CD4-positive, alpha-beta T cell (primary cell): Measurements from ENCODE around the gene AHRR. TPM values are rescaled to one million over a fixed set of nuclear protein-coding genes. Genes with fewer than 3 reads are reported as not detected.

Experiments
- ATAC-seq: fragments of 200-7000 bp; cut with Tn5 transposase; one replicate; pipeline ENCODE4 v1.10.0; 2022; ENCODE audit warnings: mild to moderate bottlenecking; ENCODE audit not compliant: poor library complexity
- CTCF ChIA-PET: fragments of 350-600 bp; sonication (Branson Sonifier 250); formaldehyde crosslinking; loops from one replicate; lab custom pipeline; 2021; ENCODE audit warnings: antibody characterized with exemption, inconsistent platforms; lab: Charles Lee
- POLR2A ChIA-PET: fragments of 350-600 bp; sonication (Branson Sonifier 250); formaldehyde crosslinking; loops from one replicate; lab custom pipeline; 2021; ENCODE audit warnings: antibody characterized with exemption, inconsistent platforms; lab: Charles Lee
- DNase-seq, 14 experiments: peaks; one replicate each; pipeline ENCODE4 v3.0.0-alpha.2; 2013 to 2020; ENCODE audit warnings: mixed read lengths in 2 of 14
- H3K27ac ChIP-seq, 2 donors: one replicate each; pipeline versions ENCODE4 v1.5.1 to v1.7.0; 2013; ENCODE audit warnings: low read length in 2 of 2, low read depth in 1 of 2, mild to moderate bottlenecking in 1 of 2
- H3K27me3 ChIP-seq, 2 experiments: 1 replicate in 1 of 2; 2 replicates in 1 of 2; pipeline versions ENCODE4 v1.6.1 to v1.7.0; 2013; ENCODE audit warnings: low read length in 2 of 2, control low read depth in 1 of 2, mild to moderate bottlenecking in 1 of 2, moderate library complexity in 1 of 2; ENCODE audit not compliant: insufficient read depth in 2 of 2, control insufficient read depth in 1 of 2
- H3K36me3 ChIP-seq: one replicate; pipeline ENCODE4 v1.6.1; 2013; ENCODE audit warnings: low read length, control low read depth; ENCODE audit not compliant: insufficient read depth
- H3K4me1 ChIP-seq: one replicate; pipeline ENCODE4 v1.6.1; 2013; ENCODE audit warnings: low read length, control low read depth; ENCODE audit not compliant: insufficient read depth
- H3K4me3 ChIP-seq: one replicate; pipeline ENCODE4 v1.5.1; 2013; ENCODE audit warnings: mild to moderate bottlenecking, low read length, moderate library complexity
- H3K9me3 ChIP-seq, 2 experiments: 1 replicate in 1 of 2; 2 replicates in 1 of 2; pipeline versions ENCODE4 v1.6.1 to v1.7.0; 2013; ENCODE audit warnings: low read length in 2 of 2, mild to moderate bottlenecking in 2 of 2, control low read depth in 1 of 2, moderate library complexity in 1 of 2; ENCODE audit not compliant: control insufficient read depth in 1 of 2, insufficient read depth in 1 of 2
- H3K27ac Mint-ChIP-seq: one replicate; pipeline ENCODE4 v1.8.0; 2020; ENCODE audit warnings: mixed read lengths
- H3K27me3 Mint-ChIP-seq: one replicate; pipeline ENCODE4 v1.8.0; 2021; ENCODE audit warnings: mixed read lengths
- H3K36me3 Mint-ChIP-seq: one replicate; pipeline ENCODE4 v1.8.0; 2021; ENCODE audit warnings: low read depth, mixed read lengths
- H3K4me1 Mint-ChIP-seq: one replicate; pipeline ENCODE4 v1.8.0; 2021; ENCODE audit warnings: low read depth, mixed read lengths
- H3K4me3 Mint-ChIP-seq: one replicate; pipeline ENCODE4 v1.8.0; 2020; ENCODE audit warnings: mild to moderate bottlenecking, mixed read lengths
- H3K9me3 Mint-ChIP-seq: one replicate; pipeline ENCODE4 v1.8.0; 2020; ENCODE audit warnings: mixed read lengths
- intact Hi-C, 2 experiments: fragments of 100-400 bp; cut with DNase I in 1 of 2; cut with micrococcal nuclease in 1 of 2; formaldehyde crosslinking; loops; one replicate each; pipeline versions ENCODE4 v1.15.1 to v1.9.0; 2023 to 2025; cut with DNase I, micrococcal nuclease
- total RNA-seq, 174 experiments: library from RNA in 2 of 174; stranded (reverse) in 2 of 174; gene quantifications; one replicate each; pipeline ENCODE4 v1.2.3 and lab custom pipeline; 2021 to 2026
- TF ChIP-seq, protein P1 (sequence below): fragments of 200-600 bp; IDR thresholded peaks from one replicate; pipeline ENCODE4 v1.8.0; 2022; ENCODE audit warnings: antibody characterized with exemption, mild to moderate bottlenecking

AHRR gene
- total RNA-seq, 2 experiments from 2014 or later: 0.45 to 0.63 TPM

DNA sequence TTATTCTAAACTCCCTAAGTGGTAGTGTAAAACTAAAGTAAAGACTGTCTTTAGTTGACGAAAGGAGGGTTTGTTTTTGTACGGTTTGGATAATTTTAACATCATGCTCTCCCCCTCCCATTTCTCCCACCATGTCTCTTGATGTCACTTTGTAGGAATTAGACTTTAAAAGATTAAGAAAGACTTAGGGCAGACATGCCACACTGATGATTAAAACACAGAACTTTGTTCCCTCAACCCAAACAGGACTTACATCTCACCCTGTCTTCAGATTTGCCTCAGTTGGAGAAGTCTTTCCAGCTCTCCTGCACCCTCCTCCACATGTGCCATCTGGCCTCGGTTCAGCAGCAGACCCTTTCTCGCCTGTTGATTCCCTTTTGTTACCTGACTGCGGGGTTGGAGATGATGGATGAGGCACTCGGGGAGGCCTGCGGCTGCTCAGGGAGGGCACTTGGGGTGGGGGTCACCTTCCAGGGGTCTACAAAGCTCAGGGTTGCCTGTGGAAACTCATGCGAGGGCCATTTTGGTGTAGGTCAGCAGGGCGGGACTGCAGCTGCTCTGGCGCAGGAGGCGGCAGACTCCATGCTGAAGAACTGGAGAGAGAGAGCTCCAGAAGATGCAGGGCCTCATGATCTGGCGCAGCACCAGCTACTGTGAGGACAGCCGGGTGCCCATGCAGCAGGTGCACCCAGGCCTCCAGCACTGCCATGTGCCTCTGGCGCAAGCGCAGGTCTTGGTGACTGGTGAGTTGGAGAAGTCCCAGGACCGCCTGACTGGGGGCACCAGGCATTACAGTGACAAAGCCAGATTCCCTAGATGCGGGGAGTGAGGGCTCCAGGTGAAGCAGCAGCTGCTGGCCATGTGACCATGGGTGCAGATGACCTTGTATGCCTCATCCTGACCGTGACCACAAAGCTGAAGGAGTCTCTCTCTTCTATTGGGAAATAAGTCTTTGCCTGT, 96.9 kb downstream of the AHRR start:
- H3K27ac ChIP-seq: no peak overlapping the region
- no peaks in the 10 kb centered on the region for H3K27me3 ChIP-seq
- no peaks in the 10 kb centered on the region for H3K36me3 ChIP-seq
- H3K4me3 ChIP-seq: no peak overlapping the region
- no peaks in the 10 kb centered on the region for H3K4me1 Mint-ChIP-seq
- H3K27ac Mint-ChIP-seq: no peak overlapping the region
- intact Hi-C loops: no loop called here
- ChIA-PET POLR2A (no interaction called here), CTCF (no interaction called here)
- ATAC-seq (no peak), DNase-seq (no peak)
- no peak overlapping the region for H3K4me3 Mint-ChIP-seq
- no peaks in the 10 kb centered on the region for H3K4me1 ChIP-seq
- TF ChIP-seq, protein P1, sequence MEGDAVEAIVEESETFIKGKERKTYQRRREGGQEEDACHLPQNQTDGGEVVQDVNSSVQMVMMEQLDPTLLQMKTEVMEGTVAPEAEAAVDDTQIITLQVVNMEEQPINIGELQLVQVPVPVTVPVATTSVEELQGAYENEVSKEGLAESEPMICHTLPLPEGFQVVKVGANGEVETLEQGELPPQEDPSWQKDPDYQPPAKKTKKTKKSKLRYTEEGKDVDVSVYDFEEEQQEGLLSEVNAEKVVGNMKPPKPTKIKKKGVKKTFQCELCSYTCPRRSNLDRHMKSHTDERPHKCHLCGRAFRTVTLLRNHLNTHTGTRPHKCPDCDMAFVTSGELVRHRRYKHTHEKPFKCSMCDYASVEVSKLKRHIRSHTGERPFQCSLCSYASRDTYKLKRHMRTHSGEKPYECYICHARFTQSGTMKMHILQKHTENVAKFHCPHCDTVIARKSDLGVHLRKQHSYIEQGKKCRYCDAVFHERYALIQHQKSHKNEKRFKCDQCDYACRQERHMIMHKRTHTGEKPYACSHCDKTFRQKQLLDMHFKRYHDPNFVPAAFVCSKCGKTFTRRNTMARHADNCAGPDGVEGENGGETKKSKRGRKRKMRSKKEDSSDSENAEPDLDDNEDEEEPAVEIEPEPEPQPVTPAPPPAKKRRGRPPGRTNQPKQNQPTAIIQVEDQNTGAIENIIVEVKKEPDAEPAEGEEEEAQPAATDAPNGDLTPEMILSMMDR: no peak
- no peaks in the 10 kb centered on the region for H3K9me3 ChIP-seq
- H3K27me3 Mint-ChIP-seq: no peaks in the 10 kb centered on the region
- no peaks in the 10 kb centered on the region for H3K9me3 Mint-ChIP-seq
- H3K36me3 Mint-ChIP-seq: no peaks in the 10 kb centered on the region

DNA sequence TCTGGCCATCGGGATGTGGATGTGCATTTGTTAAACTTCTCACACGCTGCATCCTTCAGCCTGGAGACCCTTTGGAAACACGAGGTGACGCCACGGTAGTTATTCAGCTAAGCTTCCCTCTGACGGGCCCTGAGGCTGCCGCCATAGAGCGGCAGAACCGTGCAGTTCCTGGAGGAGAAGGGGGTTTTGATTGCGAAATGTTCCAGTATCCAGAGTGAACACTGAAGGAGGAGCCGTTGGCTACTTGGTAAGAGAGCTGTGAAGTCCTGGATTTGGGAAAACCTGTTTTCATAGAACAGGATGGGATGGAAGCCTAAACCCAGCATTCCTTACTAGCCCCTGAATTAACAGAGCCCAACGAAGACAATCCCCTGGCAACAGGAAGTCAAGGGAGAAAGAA, 98.5 kb downstream of the AHRR start:
- Mint-ChIP-seq H3K27ac (no peak overlapping the region), H3K36me3 (no peaks in the 10 kb centered on the region), H3K27me3 (no peaks in the 10 kb centered on the region), H3K4me1 (no peaks in the 10 kb centered on the region), H3K4me3 (no peak overlapping the region), H3K9me3 (no peaks in the 10 kb centered on the region)
- no peaks in the 10 kb centered on the region for H3K4me1 ChIP-seq
- no peak overlapping the region for H3K4me3 ChIP-seq
- no peaks in the 10 kb centered on the region for H3K36me3 ChIP-seq
- TF ChIP-seq, protein P1: no peak
- POLR2A ChIA-PET: no interaction called here
- intact Hi-C loops: no loop called here
- no peak for DNase-seq
- H3K27me3 ChIP-seq: no peaks in the 10 kb centered on the region
- H3K9me3 ChIP-seq: no peaks in the 10 kb centered on the region
- no peak for ATAC-seq
- CTCF ChIA-PET: no interaction called here
- H3K27ac ChIP-seq: no peak overlapping the region

DNA sequence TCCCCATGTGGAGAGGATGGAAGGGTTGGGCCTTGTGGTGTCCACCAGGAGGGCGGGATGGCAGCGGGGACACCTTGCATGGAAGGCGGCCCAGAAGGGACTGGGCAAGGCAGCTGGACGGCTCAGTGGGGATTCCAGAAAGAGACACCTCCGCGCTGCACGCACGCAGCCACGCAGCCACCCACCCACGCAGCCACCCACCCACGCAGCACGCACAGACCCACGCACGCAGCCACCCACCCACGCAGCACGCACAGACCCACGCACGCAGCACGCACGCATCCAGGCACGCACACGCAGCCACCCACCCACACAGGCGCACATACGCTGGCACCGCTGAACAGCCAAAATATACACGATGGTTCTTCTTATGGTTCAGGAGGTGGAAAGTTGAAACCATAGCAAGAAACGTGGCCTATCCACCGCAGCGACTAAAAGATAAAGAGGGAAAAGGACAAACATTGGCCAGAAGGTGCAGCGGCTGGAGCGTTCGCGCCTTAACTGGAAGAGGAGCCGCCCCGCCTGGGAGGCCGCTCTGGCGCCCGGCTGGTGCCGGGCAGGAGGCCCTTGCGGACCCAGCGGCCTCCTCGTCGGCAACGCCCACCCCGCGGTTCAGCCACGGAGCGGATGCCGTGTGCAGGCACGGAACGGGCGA, 99.2 kb downstream of the AHRR start:
- H3K36me3 ChIP-seq: no peaks in the 10 kb centered on the region
- no peaks in the 10 kb centered on the region for H3K27me3 Mint-ChIP-seq
- no peaks in the 10 kb centered on the region for H3K36me3 Mint-ChIP-seq
- H3K27ac ChIP-seq: no peak overlapping the region
- intact Hi-C loops: no loop called here
- H3K4me3 ChIP-seq: no peak overlapping the region
- CTCF ChIA-PET: no interaction called here
- no peaks in the 10 kb centered on the region for H3K9me3 ChIP-seq
- no peaks in the 10 kb centered on the region for H3K4me1 Mint-ChIP-seq
- TF ChIP-seq, protein P1: no peak
- H3K4me1 ChIP-seq: no peaks in the 10 kb centered on the region
- no peak for ATAC-seq
- no peak overlapping the region for H3K4me3 Mint-ChIP-seq
- no peak for DNase-seq
- H3K27ac Mint-ChIP-seq: no peak overlapping the region
- H3K9me3 Mint-ChIP-seq: no peaks in the 10 kb centered on the region
- POLR2A ChIA-PET: no interaction called here
- H3K27me3 ChIP-seq: no peaks in the 10 kb centered on the region
